ENCODE data around the gene ATG4B.
"Not testable (repeated sequence)": the region's sequence is repeated elsewhere in the genome, so short reads cannot be mapped to it uniquely, and the experiment has no call there.

ATG4B gene

GRCh38 chr2:241640165-241640795, 2.8 kb downstream of the ATG4B start:
- no peak for DNase-seq (ENCODE audit: low spot score)

- DNase-seq (ENCODE audit: low spot score) = no peak
Observed at GRCh38 chr2:241641631-241642030, 4.1 kb downstream of the ATG4B start.

- no peak for DNase-seq (ENCODE audit: low spot score)
Observed at GRCh38 chr2:241645056-241645914, 7.8 kb downstream of the ATG4B start.

- DNase-seq (ENCODE audit: low spot score) = no peak
Observed at GRCh38 chr2:241645915-241646645, 8.6 kb downstream of the ATG4B start.

- DNase-seq (ENCODE audit: low spot score) = no peak
Observed at GRCh38 chr2:241648453-241648852, 11.0 kb downstream of the ATG4B start.

GRCh38 chr2:241649404-241649803, 11.9 kb downstream of the ATG4B start:
- DNase-seq (ENCODE audit: low spot score) = no peak

GRCh38 chr2:241649927-241650326, 12.4 kb downstream of the ATG4B start:
- DNase-seq (ENCODE audit: low spot score) = no peak

GRCh38 chr2:241652142-241652541, 14.6 kb downstream of the ATG4B start:
- no peak for DNase-seq (ENCODE audit: low spot score)

GRCh38 chr2:241652722-241653121, 15.2 kb downstream of the ATG4B start:
- no peak for DNase-seq (ENCODE audit: low spot score)

GRCh38 chr2:241653210-241653750, 15.8 kb downstream of the ATG4B start:
- DNase-seq (ENCODE audit: low spot score) = no peak

- no peak for DNase-seq (ENCODE audit: low spot score)
Observed at GRCh38 chr2:241654551-241654950, 17.1 kb downstream of the ATG4B start.

GRCh38 chr2:241655516-241656189, 18.2 kb downstream of the ATG4B start:
- no peak for DNase-seq (ENCODE audit: low spot score)

GRCh38 chr2:241656190-241656741, 18.8 kb downstream of the ATG4B start:
- DNase-seq (ENCODE audit: low spot score) = no peak

GRCh38 chr2:241657786-241658254, 20.3 kb downstream of the ATG4B start:
- no peak for DNase-seq (ENCODE audit: low spot score)

- no peak for DNase-seq (ENCODE audit: low spot score)
Observed at GRCh38 chr2:241658296-241658695, 20.8 kb downstream of the ATG4B start.

- peak; percentile 30 for DNase-seq (ENCODE audit: low spot score)
Observed at GRCh38 chr2:241659150-241659739, 21.8 kb downstream of the ATG4B start.

- DNase-seq (ENCODE audit: low spot score) = no peak
Observed at GRCh38 chr2:241660593-241661213, 23.2 kb downstream of the ATG4B start.

GRCh38 chr2:241662731-241663130, 25.2 kb downstream of the ATG4B start:
- DNase-seq (ENCODE audit: low spot score) = not testable (repeated sequence)

- no peak for DNase-seq (ENCODE audit: low spot score)
Observed at GRCh38 chr2:241665731-241666440, 28.4 kb downstream of the ATG4B start.

Data from CD4-positive, alpha-beta T cell treated with Interleukin-2 at 100 ng/mL for 4 hours (primary cell).